ENCODE measurements around the gene PIGBOS1.

GRCh38 chr15:55361048-55361447 is 42.1 kb upstream of the PIGBOS1 start:
- TF ChIP-seq POLR2A (IDR thresholded peaks at IDR 0.05; ENCODE audit: low read length), result no peak
- TF ChIP-seq KDM1A (IDR thresholded peaks at IDR 0.05; ENCODE audit: low read depth), result no peak
- TF ChIP-seq CTCF (IDR thresholded peaks at IDR 0.05), result no peak
- TF ChIP-seq POLR2AphosphoS2 (conservative IDR thresholded peaks at IDR 0.05; ENCODE audit: low read length), result no peak
- no peak for TF ChIP-seq PHF8 (IDR thresholded peaks at IDR 0.05; ENCODE audit: borderline replicate concordance, low read depth)
- no peak for TF ChIP-seq MAX (IDR thresholded peaks at IDR 0.05)
- TF ChIP-seq SMC3 (IDR thresholded peaks at IDR 0.05), result no peak
- TF ChIP-seq CBX2 (IDR thresholded peaks at IDR 0.05; ENCODE audit: borderline replicate concordance, low read depth), result no peak
- no peak for TF ChIP-seq HMGXB4 (CRISPR knock-in tag; IDR thresholded peaks at IDR 0.05; ENCODE audit: borderline replicate concordance)
- TF ChIP-seq HOXA7 (CRISPR knock-in tag; IDR thresholded peaks at IDR 0.05), result no peak
- TF ChIP-seq ZC3H11A (IDR thresholded peaks at IDR 0.05), result no peak
- no peak for TF ChIP-seq MYC (IDR thresholded peaks at IDR 0.05; ENCODE audit: borderline replicate concordance, low read length)

Data from A549 (cell line).